Fibroblast of pulmonary artery (primary cell): Measurements from ENCODE around the gene TNS3.

ENCODE experiments used
- DNase-seq: peaks from one replicate; pipeline ENCODE4 v3.0.0-alpha.2; 2010; ENCODE audit warnings: low read depth
- H3K4me3 ChIP-seq: replicated peaks from 2 replicates; pipeline ENCODE4 v1.5.1; 2011; ENCODE audit warnings: low read depth, mild to moderate bottlenecking, control low read depth, low read length, moderate library complexity
- TF ChIP-seq, protein P1 (sequence below): IDR thresholded peaks from 2 replicates; pipeline ENCODE4 v1.5.1; 2011; ENCODE audit warnings: mild to moderate bottlenecking, control low read depth, low read length, inconsistent platforms; ENCODE audit errors: missing control alignments

The TNS3 gene

DNA sequence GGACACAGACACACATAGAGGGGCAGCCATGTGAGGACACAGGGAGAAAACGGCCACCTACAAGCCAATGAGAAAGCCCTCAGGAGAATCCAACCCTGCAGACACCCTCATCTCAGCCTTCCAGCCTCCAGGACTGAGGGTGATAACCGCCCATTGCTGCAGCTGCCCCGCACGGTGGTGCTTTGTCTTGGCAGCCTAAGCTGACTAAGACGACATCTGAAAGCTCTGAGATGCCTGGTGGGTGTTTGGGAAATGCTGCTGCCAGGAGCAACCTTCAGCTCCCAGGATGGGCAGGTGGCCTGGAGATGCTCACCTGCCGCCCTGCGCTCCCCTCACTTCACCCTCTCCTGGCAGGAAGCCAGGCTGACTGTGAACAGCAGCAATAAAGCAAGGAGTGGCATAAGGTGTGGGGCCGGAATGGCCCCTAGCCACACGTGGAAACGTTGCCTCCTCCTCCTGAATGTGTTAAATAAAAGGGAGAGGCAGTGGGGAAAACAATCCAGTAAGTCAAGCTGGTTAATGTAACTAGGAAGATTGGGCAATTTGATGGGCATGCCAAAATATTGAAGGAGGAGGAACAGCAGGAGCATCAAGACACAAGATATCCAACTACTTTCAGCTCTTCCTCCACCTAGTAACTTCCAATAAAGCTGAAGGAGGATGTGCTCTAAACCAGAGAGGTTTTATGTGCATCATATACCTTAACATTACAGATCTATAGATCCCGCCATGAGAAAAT lies 121.5 kb downstream of the TNS3 start:
- no peak overlapping the region for H3K4me3 ChIP-seq
- TF ChIP-seq, protein P1, sequence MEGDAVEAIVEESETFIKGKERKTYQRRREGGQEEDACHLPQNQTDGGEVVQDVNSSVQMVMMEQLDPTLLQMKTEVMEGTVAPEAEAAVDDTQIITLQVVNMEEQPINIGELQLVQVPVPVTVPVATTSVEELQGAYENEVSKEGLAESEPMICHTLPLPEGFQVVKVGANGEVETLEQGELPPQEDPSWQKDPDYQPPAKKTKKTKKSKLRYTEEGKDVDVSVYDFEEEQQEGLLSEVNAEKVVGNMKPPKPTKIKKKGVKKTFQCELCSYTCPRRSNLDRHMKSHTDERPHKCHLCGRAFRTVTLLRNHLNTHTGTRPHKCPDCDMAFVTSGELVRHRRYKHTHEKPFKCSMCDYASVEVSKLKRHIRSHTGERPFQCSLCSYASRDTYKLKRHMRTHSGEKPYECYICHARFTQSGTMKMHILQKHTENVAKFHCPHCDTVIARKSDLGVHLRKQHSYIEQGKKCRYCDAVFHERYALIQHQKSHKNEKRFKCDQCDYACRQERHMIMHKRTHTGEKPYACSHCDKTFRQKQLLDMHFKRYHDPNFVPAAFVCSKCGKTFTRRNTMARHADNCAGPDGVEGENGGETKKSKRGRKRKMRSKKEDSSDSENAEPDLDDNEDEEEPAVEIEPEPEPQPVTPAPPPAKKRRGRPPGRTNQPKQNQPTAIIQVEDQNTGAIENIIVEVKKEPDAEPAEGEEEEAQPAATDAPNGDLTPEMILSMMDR = no peak
- no peak for DNase-seq

DNA sequence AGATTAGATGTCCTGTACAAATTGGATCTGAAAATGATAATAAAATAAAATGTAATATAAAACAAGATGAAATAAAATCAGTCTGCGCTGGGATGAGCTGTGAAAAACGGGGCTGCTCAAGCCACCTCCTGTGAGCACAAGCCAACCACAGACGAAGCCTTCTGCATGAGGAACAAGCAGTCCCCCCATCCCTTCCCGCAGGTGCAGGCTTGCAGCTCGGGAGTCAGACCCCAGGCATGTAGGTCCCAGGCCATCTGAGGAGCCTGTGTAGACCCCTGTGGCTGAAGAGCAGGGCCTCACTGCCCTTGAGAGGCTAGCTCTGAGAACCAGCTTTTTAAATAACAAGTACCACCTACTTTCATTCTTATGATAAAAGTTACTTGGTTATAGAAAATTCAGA lies 123.4 kb downstream of the TNS3 start:
- no peak overlapping the region for H3K4me3 ChIP-seq
- TF ChIP-seq, protein P1 = no peak
- DNase-seq = no peak

DNA sequence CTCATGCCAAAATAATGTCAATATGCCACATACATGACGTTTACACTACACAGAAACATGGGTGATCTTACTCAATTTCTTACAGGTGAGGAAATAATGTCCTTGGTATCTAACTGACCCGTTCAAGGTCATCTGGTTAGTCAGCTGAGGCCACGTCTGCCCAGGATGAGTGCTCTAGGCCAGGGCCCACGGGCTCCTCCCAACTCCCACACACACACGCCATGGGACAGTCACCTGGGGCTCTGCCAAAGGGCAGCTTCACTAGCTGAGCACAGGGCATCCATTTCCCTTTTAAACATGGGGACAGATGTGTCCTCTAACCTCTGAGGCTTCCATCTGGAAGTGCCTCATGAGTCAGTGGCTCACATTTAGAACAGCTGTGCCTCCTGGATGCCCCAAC lies 123.9 kb downstream of the TNS3 start:
- peak; percentile 79 for DNase-seq
- H3K4me3 ChIP-seq = no peak overlapping the region
- TF ChIP-seq, protein P1 = no peak

DNA sequence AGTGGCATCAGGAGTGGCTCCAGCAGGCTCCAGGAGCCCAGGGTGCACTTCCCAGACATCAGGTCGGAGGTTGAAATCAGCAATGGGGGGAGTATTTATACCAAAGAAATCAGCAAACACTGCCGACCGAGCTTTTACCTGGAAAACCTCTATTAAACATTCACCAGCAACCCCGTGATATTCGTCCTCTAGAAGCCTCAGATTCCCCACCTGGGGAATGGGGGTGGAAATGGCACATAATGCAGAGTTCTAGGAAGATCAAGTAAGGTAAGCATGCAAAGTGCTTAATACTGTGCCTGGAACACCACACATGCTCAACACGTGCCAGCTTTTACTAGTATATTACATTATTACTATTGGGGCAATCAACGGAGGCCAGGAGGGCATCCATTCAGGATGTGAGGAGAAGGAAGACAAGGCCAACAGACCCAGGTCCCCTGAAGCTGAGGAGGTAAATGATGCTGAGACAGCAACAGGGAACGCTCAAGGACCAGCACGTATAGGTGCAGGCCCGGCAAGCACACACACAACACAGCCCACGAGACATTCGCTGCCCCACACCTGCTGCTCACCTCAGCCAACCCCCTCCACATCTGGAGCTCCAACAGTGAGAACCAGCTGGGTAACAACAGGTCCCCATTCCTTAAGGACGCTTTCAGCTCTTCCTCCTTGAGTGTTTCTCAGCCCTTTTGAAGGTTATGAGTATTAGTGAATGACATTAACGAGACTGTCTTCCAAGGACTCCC lies 125.5 kb downstream of the TNS3 start:
- DNase-seq = no peak
- H3K4me3 ChIP-seq = no peak overlapping the region
- TF ChIP-seq, protein P1 = no peak

DNA sequence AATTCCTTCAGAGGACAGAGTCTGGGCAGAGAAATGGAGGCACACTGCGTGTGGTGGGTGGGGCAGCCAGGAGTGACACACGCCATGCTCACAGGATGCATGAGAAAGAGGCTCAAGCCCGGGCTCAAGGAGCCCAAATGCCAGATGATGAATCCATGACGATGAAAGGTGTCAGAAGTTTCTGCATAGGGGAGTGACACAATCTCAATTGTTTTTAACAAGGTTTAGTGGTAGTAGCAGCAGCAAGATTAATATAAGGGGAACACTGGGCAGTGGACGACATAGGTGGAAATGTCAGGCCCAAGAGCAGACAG lies 126.1 kb downstream of the TNS3 start:
- TF ChIP-seq, protein P1 = no peak
- no peak overlapping the region for H3K4me3 ChIP-seq
- no peak for DNase-seq

DNA sequence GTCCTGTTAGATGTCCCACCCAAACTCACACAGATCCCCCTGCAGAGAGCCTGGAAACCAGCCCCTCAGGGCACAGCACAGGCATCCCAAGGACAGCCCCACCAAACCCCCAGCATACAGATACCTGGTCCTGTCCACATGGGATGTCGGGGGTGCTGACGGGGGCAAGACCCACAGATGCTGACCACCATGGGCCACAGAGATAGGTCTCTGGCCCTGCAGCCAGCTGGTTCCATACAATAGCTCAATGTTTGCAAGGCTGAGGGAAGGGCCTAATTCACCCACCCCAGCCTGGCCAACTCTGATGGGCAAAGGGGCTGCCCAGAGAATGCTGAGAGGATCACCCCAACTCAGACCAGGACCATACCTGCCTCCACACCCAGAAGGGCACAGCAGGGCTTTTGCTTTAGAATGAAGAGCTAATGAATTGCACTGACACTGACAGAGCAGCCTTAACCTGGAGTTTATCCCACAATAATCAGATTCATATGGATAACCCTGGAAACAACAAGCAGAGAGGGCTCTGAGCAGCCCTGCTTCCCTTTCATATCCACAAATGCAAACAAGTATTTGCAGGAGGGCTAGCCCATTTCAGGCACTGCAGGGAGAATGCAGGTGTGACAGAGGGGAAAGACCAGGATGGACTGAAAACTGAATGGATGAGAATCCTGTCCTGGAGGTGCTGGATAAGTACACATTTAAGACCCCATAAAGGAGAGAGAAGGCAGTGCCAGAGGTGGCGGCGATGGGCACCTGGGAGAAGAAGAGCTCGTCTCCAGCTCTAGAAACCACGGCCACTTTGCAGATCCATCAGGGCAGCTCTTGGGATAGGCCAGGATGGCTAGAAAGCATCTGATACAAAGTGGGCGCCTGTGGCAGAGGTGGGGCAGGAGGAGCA lies 126.7 kb downstream of the TNS3 start:
- no peak for DNase-seq
- H3K4me3 ChIP-seq = no peak overlapping the region
- TF ChIP-seq, protein P1 = no peak
